IMR-90 (cell line): Measurements from ENCODE around the gene TRAPPC3. TPM values are rescaled to one million over a fixed set of nuclear protein-coding genes. Genes with fewer than 3 reads are reported as not detected.
A peak's percentile ranks its signal among the peaks of the same experiment; 100 is the strongest.

Source experiments
- ATAC-seq: fragments of 200-7000 bp; cut with Tn5 transposase; 2 replicates; pipeline ENCODE4 v1.9.1; 2020; ENCODE audit warnings: low read depth, mild to moderate bottlenecking, moderate library complexity
- BruUV-seq: library from RNA; stranded (reverse); fragments of 400-500 nt; replicated peaks from 2 replicates; lab custom pipeline; 2021; lab: Mats Ljungman, UMichigan
- CTCF ChIA-PET: fragments of 300-600 bp; formaldehyde crosslinking; extraction: SDS; loops from one replicate; lab custom pipeline; 2021; ENCODE audit warnings: antibody characterized with exemption; lab: Yijun Ruan, JAX
- POLR2A ChIA-PET: fragments of 300-600 bp; sonication (Branson Sonifier 250); formaldehyde crosslinking; loops from one replicate; lab custom pipeline; 2022; ENCODE audit warnings: antibody characterized with exemption; ENCODE audit not compliant: unreplicated experiment; lab: Charles Lee
- DNase-seq: peaks from one replicate; pipeline ENCODE4 v3.0.0; 2013
- H2AFZ ChIP-seq: replicated peaks from 2 replicates; pipeline ENCODE3; 2013; ENCODE audit warnings: low read length, mild to moderate bottlenecking; ENCODE audit not compliant: poor library complexity
- H2AK5ac ChIP-seq: 2 replicates; pipeline ENCODE4 v1.6.1; 2013; ENCODE audit warnings: low read depth, low read length, inconsistent platforms
- H2AK9ac ChIP-seq: replicated peaks from 2 replicates; pipeline ENCODE3; 2013; ENCODE audit warnings: mild to moderate bottlenecking, low read depth, low read length, moderate library complexity; ENCODE audit not compliant: poor library complexity
- H2BK120ac ChIP-seq: 2 replicates; pipeline ENCODE4 v1.6.1; 2013; ENCODE audit warnings: low read depth, low read length, inconsistent platforms
- H2BK15ac ChIP-seq: 3 replicates; pipeline ENCODE4 v1.6.1; 2013; ENCODE audit warnings: low read depth, low read length, inconsistent platforms
- H2BK20ac ChIP-seq: 2 replicates; pipeline ENCODE4 v1.6.1; 2013; ENCODE audit warnings: low read depth, mild to moderate bottlenecking, inconsistent platforms, low read length, moderate library complexity
- H2BK5ac ChIP-seq: 2 replicates; pipeline ENCODE4 v1.6.1; 2013; ENCODE audit warnings: mild to moderate bottlenecking, low read depth, low read length, inconsistent platforms; ENCODE audit not compliant: poor library complexity, severe bottlenecking
- H3K14ac ChIP-seq: replicated peaks from 2 replicates; pipeline ENCODE4 v1.6.1; 2013; ENCODE audit warnings: low read depth, low read length, inconsistent platforms
- H3K18ac ChIP-seq: 2 replicates; pipeline ENCODE4 v1.6.1; 2013; ENCODE audit warnings: low read depth, low read length, control low read depth
- H3K23ac ChIP-seq: 2 replicates; pipeline ENCODE4 v1.6.1; 2013; ENCODE audit warnings: low read depth, low read length, inconsistent platforms
- H3K27ac ChIP-seq: 2 replicates; pipeline ENCODE4 v1.5.1; 2013; ENCODE audit warnings: mild to moderate bottlenecking, control low read depth, low read length; ENCODE audit not compliant: insufficient read depth
- H3K27me3 ChIP-seq: 2 replicates; pipeline ENCODE4 v1.6.1; 2013; ENCODE audit warnings: low read length; ENCODE audit not compliant: control insufficient read depth, insufficient read depth
- H3K36me3 ChIP-seq: 2 replicates; pipeline ENCODE4 v1.6.1; 2013; ENCODE audit warnings: low read length, mixed read lengths; ENCODE audit not compliant: control insufficient read depth, insufficient read depth
- H3K4ac ChIP-seq: 2 replicates; pipeline ENCODE4 v1.6.1; 2013; ENCODE audit warnings: low read depth, low read length, inconsistent platforms
- H3K4me1 ChIP-seq: 2 replicates; pipeline ENCODE4 v1.6.1; 2013; ENCODE audit warnings: low read length, mixed read lengths; ENCODE audit not compliant: control insufficient read depth, insufficient read depth
- H3K4me2 ChIP-seq: 2 replicates; pipeline ENCODE4 v1.6.1; 2013; ENCODE audit warnings: low read depth, mild to moderate bottlenecking, control low read depth, low read length, moderate library complexity
- H3K4me3 ChIP-seq: 2 replicates; pipeline ENCODE4 v1.5.1; 2013; ENCODE audit warnings: low read depth, mild to moderate bottlenecking, control low read depth, low read length, moderate library complexity; ENCODE audit not compliant: insufficient read depth
- H3K56ac ChIP-seq: 2 replicates; pipeline ENCODE4 v1.6.1; 2013; ENCODE audit warnings: low read length, inconsistent platforms; ENCODE audit not compliant: insufficient read depth; ENCODE audit errors: extremely low read depth
- H3K79me1 ChIP-seq, 2 experiments: 2 replicates each; pipeline ENCODE4 v1.6.1; 2013; ENCODE audit warnings: low read length in 2 of 2, inconsistent platforms in 1 of 2, low read depth in 1 of 2
- H3K9ac ChIP-seq: 2 replicates; pipeline ENCODE4 v1.6.1; 2013; ENCODE audit warnings: low read depth, low read length, control low read depth
- H3K9me1 ChIP-seq: 2 replicates; pipeline ENCODE4 v1.6.1; 2013; ENCODE audit warnings: low read length, inconsistent platforms; ENCODE audit not compliant: insufficient read depth
- H3K9me3 ChIP-seq: 2 replicates; pipeline ENCODE4 v1.6.1; 2013; ENCODE audit warnings: low read length; ENCODE audit not compliant: control insufficient read depth, insufficient read depth
- H4K20me1 ChIP-seq: 2 replicates; pipeline ENCODE4 v1.6.1; 2013; ENCODE audit warnings: low read length, inconsistent platforms; ENCODE audit not compliant: insufficient read depth
- H4K5ac ChIP-seq: 2 replicates; pipeline ENCODE4 v1.6.1; 2013; ENCODE audit warnings: mild to moderate bottlenecking, low read depth, low read length, control low read depth
- H4K8ac ChIP-seq, 2 experiments: 2 replicates each; pipeline ENCODE4 v1.6.1; 2013; ENCODE audit warnings: low read depth in 2 of 2, low read length in 2 of 2, control low read depth in 1 of 2, inconsistent platforms in 1 of 2
- H4K91ac ChIP-seq: 2 replicates; pipeline ENCODE4 v1.6.1; 2013; ENCODE audit warnings: low read depth, low read length, inconsistent platforms; ENCODE audit not compliant: insufficient read depth
- BHLHE40 ChIP-seq: fragments of 150-350 bp; IDR thresholded peaks from 2 replicates; pipeline ENCODE4 v1.6.1; 2016; ENCODE audit warnings: mild to moderate bottlenecking, low read depth, low read length
- CEBPB ChIP-seq: IDR thresholded peaks from 2 replicates; pipeline ENCODE4 v1.6.1; 2012; ENCODE audit warnings: low read depth, low read length, improper control_type of control experiment
- CHD1 ChIP-seq: IDR thresholded peaks from 2 replicates; pipeline ENCODE4 v1.6.1; 2012; ENCODE audit warnings: low read depth, low read length, improper control_type of control experiment
- CTCF ChIP-seq: conservative IDR thresholded peaks from 2 replicates; pipeline ENCODE4 v1.5.1; 2012; ENCODE audit warnings: mild to moderate bottlenecking, low read depth, low read length, improper control_type of control experiment
- ELK1 ChIP-seq: fragments of 150-350 bp; IDR thresholded peaks from 2 replicates; pipeline ENCODE4 v1.6.1; 2016; ENCODE audit warnings: low read depth, mild to moderate bottlenecking, low read length, moderate library complexity, borderline replicate concordance
- FOS ChIP-seq: fragments of 150-350 bp; IDR thresholded peaks from 2 replicates; pipeline ENCODE4 v1.6.1; 2016; ENCODE audit warnings: low read depth, low read length
- MAFK ChIP-seq: IDR thresholded peaks from 2 replicates; pipeline ENCODE4 v1.6.1; 2012; ENCODE audit warnings: low read depth, low read length, improper control_type of control experiment
- MAZ ChIP-seq: IDR thresholded peaks from 2 replicates; pipeline ENCODE4 v1.6.1; 2012; ENCODE audit warnings: low read depth, mild to moderate bottlenecking, low read length, improper control_type of control experiment, moderate library complexity, borderline replicate concordance
- POLR2A ChIP-seq: IDR thresholded peaks from 2 replicates; pipeline ENCODE4 v1.6.1; 2012; ENCODE audit warnings: mild to moderate bottlenecking, low read depth, low read length
- RCOR1 ChIP-seq: IDR thresholded peaks from 2 replicates; pipeline ENCODE4 v1.6.1; 2012; ENCODE audit warnings: mild to moderate bottlenecking, low read length, improper control_type of control experiment; ENCODE audit not compliant: insufficient replicate concordance
- SMC3 ChIP-seq: fragments of 150-350 bp; IDR thresholded peaks from 2 replicates; pipeline ENCODE4 v1.6.1; 2016; ENCODE audit warnings: low read depth, mild to moderate bottlenecking, antibody characterized with exemption, low read length, moderate library complexity
- USF2 ChIP-seq: fragments of 150-350 bp; IDR thresholded peaks from 2 replicates; pipeline ENCODE4 v1.6.1; 2017; ENCODE audit warnings: mild to moderate bottlenecking, antibody characterized with exemption, low read length, low read depth
- WGBS, 2 experiments: methylation state at CpG; one replicate each; pipeline versions ENCODE4 v1.1.5 to v1.1.7; 2013; ENCODE audit warnings: missing lambda C conversion rate in 2 of 2; ENCODE audit not compliant: insufficient read length in 1 of 2; ENCODE audit errors: extremely low coverage in 2 of 2; 5-methylcytosine and 5-hydroxymethylcytosine counted together
- dilution Hi-C: fragments of 300-500 bp; cut with HindIII; formaldehyde crosslinking; loops from one replicate; pipeline ENCODE4 v1.14.3; 2018; ENCODE audit warnings: low sequenced_read_pairs; ENCODE audit not compliant: unreplicated experiment
- in situ Hi-C: fragments of 300-500 bp; cut with MboI; formaldehyde crosslinking; loops from 3 replicates; pipeline ENCODE4 v1.14.3; 2019; ENCODE audit warnings: low sequenced_read_pairs, inconsistent platforms, mixed read lengths
- intact Hi-C: fragments of 100-400 bp; cut with micrococcal nuclease; formaldehyde crosslinking; loops from 2 replicates; pipeline ENCODE4 v1.10.0; 2022
- polyA plus RNA-seq, 3 experiments: library from polyadenylated mRNA; depleted of rRNA; stranded (reverse); fragments of >200 nt; gene quantifications; 2 replicates each; pipeline ENCODE4 v1.2.3, GENCODE V29; 2012; ENCODE audit warnings: low replicate concordance in 1 of 3
- total RNA-seq: library from RNA; depleted of rRNA; stranded (reverse); fragments of >200 nt; gene quantifications from 2 replicates; pipeline ENCODE4 v1.2.3, GENCODE V29; 2012

Gene TRAPPC3
- total and polyA plus RNA-seq, 2 of the 4 experiments (the other 2 are of a cell fraction), result 76.0 to 77.8 TPM

- Histone ChIP-seq H3K4me1 (peaks cover 5% of the 10 kb centered on the region), H3K27me3 (no peaks in the 10 kb centered on the region), H2BK20ac (peak overlapping the region; percentile 59; the same call in 1 of the 2 replicates), H3K4me2 (peak overlapping the region; percentile 14; the same call in 1 of the 2 replicates), H3K4me3 (no peak overlapping the region), H3K9ac (peak overlapping the region; percentile 20; the same call in 1 of the 2 replicates), H3K14ac (peak overlapping the region; percentile 83), H3K4ac (peak overlapping the region; percentile 86), H3K36me3 (no peaks in the 10 kb centered on the region; the same call in 1 of the 2 replicates), H3K27ac (peak overlapping the region; percentile 68), H2BK120ac (peak overlapping the region; percentile 76), H2BK5ac (peak overlapping the region; percentile 84), H3K79me1 (peaks cover 0 to 7% of the 10 kb centered on the region in 2 experiments; a peak in 1 of 4 replicates), H4K5ac (peak overlapping the region; percentile 65), H2AK9ac (peak overlapping the region; percentile 68), H2BK15ac (peak overlapping the region; percentile 50; the same call in 2 of the 3 replicates), H3K56ac (0 out of 2 replicates have a peak overlapping the region, but pooled peaks have one; percentile 18), H3K23ac (peak overlapping the region; percentile 74), H4K8ac (peak overlapping the region; percentile 60 to 94), H3K9me3 (no peaks in the 10 kb centered on the region), H4K20me1 (no peaks in the 10 kb centered on the region), H3K9me1 (peaks cover 8% of the 10 kb centered on the region; the same call in 1 of the 2 replicates), H2AFZ (peak overlapping the region; percentile 92), H2AK5ac (peak overlapping the region; percentile 47), H4K91ac (peak overlapping the region; percentile 85), H3K18ac (peak overlapping the region; percentile 10; the same call in 1 of the 2 replicates)
- 9% methylated on average over 7 of the region's 9 CpGs; no CpG with 5 or more reads in 1 of the 2 experiments for WGBS, 2 experiments
- in situ Hi-C loops (loop anchor here (5.0 kb wide), 1 partner anchor 86 kb away; no protein-coding TSS in a partner anchor), dilution Hi-C loops (no loop called here), intact Hi-C loops (loop anchor here (1.0 kb wide), 3 partner anchors 39 to 97 kb away; partner anchors contain the start of gene TRAPPC3)
- ChIA-PET POLR2A (interaction anchor here (1.6 kb wide), 1 partner anchor 39 kb away, joined by 8 read pairs; the partner anchor contains the start of gene TRAPPC3), CTCF (interaction anchor here (0.6 to 3.2 kb wide), 12 partner anchors 9 to 112 kb away, joined by 3 to 31 read pairs (median 4); partner anchors contain the start of genes MAP7D1 and TRAPPC3)
- DNase-seq (peak; percentile 92), ATAC-seq (peak; percentile 94)
- BruUV-seq, result no TSS peak
- TF ChIP-seq RCOR1, result no peak
- no peak for TF ChIP-seq ELK1
- peak; percentile 39; the same call in 1 of the 2 replicates for TF ChIP-seq MAZ
- TF ChIP-seq CEBPB, result no peak
- 0 out of 2 replicates have a peak, but pooled peaks have one; percentile 57 for TF ChIP-seq CHD1
- TF ChIP-seq MAFK, result no peak
- no peak for TF ChIP-seq USF2
- TF ChIP-seq SMC3, result peak; percentile 97
- no peak for TF ChIP-seq FOS
- TF ChIP-seq CTCF, result peak; percentile 91
- TF ChIP-seq BHLHE40, result no peak
- peak; percentile 61 for TF ChIP-seq POLR2A
Measured at GRCh38 chr1:36187800-36188593, 38.7 kb upstream of the TRAPPC3 start.
